GM10847 (cell line): Measurements from ENCODE around the gene ETV7.

Experiments used
- POLR2A ChIP-seq: IDR thresholded peaks from 2 replicates; pipeline ENCODE4 v1.6.1; 2011; ENCODE audit not compliant: insufficient read length; ENCODE audit errors: extremely low read depth

ETV7 gene

DNA sequence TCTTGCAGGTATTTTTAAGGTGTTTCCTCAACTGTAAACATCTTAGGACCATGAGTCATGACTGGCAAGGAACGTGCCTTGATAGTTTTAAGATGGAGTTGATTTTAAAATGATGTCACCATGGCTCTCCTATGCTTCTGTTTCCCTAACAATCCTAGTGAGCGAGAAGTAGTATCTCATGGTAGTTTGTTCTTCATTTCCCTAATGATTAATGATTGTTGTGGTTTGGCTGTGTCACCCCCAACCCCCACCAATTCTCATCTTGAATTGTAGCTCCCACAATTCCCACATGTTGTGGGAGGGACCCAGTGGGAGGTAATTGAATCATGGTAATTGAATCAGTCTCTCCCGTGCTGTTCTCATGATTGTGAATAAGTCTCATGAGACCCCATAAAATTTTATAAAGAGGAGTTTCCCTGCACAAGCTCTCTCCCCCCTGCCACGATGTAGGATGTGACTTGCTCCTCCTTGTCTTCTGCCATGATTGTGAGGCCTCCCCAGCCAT, 34.0 kb downstream of the ETV7 start:
- TF ChIP-seq POLR2A: no peak

DNA sequence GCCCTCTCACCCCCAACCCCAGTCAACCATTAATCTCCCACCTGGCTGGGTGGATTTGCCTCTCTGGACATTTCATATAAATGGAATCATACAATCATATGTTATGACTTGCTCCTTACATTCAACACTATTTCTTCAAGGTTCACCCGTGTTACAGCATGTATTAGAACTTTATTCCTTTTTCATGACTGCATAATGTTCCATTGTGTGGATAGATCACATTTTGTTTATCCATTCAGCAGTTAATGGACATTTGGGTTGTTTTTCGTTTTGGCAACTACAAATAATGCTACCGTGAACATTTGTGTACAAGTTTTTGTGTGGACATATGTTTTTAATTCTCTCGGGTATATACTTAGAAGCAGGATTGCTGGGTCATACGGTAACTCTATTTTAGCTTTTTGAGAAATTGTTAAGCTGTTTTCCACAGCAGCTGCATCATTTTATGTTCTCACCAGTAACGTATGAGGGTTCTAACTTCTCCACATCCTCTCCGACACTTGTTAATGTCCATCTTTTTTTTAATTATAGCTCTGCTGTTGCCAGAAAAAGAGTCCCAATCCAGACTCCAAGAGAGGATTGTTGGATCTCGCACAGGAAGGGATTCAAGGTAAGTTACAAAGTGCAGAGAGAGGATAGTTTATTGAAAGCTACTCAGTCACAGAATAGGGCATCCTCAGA, 34.9 kb downstream of the ETV7 start:
- no peak for TF ChIP-seq POLR2A

DNA sequence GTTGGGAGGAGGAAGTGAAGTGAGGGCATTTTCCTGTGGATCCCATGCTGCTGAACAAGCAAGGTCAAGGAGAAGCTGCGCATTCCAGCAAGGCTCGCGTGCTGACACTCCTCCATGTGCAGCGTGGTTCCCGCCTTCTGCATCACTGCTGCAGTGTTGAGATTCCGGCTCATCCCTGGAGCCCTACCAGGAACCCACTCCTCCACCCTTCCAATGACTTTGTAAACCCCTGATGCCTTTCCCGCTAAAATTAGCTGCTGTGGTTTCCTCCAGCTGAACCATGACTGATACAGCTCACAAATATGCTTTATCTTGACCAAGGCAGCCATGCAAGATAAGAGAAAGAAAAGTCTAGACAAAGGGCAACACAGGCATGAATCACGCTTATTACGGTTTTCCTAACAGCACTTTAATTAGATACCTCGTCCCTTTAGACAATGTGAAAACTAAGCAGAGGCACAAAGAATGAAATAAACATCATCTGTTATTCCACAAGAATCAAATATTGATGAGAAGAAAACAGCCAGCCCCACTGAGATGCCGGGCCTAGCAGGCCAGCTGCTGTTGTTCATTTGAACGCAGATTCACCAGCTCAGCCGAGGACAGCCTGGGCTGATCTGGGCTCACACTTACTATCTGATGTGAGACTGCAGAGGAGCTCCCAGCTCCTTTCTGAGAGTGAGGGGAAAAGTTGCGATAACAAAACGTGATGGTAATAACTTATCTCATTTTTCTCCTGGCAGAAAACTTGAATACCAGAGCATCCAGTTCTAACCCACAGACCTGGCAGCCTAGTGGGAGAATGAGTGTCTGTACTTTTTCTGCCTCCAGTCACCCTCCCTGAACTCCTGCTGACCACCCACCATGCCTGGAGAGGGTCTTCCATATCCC, 36.5 kb downstream of the ETV7 start:
- no peak for TF ChIP-seq POLR2A

DNA sequence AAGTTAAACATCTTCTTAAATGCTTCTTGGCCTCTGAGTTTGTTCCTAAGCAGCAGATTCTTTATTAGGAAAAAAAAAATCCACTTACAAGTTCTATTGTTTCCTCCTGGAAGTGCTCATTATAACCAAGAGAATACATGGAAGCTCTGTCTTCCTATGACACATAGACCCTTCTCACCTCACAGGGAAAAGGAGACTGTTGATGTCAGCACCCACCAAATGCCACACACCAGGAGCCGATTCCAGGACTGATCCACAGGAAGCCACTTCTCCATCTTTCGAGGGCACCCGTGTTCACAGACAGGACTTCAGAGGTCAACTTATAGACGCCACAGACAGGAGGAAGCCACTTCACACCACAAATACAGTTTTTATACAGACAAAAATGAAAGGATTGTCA, 37.4 kb downstream of the ETV7 start:
- TF ChIP-seq POLR2A: no peak

- no peak for TF ChIP-seq POLR2A
Observed at GRCh38 chr6:36349240-36349639, 38.2 kb downstream of the ETV7 start.

DNA sequence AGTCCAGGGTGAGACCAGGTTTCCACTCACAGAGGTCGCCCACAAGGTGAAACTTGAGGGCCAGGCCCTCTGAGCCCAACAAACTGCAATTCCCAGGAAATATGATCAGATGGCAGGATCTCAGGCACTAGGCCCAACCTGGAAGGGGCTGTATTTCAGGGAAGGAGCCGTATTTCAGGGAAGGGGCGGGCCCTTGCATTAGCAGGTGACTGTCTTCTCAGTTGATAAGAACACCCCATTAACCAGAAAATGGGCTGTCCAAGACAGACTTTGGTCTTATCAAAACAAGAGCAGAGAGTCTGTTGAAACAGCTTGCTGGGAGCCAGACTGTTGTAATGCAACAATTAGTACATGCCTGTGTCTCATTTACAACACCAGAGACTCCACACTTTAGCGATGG, 39.8 kb downstream of the ETV7 start:
- TF ChIP-seq POLR2A: no peak

DNA sequence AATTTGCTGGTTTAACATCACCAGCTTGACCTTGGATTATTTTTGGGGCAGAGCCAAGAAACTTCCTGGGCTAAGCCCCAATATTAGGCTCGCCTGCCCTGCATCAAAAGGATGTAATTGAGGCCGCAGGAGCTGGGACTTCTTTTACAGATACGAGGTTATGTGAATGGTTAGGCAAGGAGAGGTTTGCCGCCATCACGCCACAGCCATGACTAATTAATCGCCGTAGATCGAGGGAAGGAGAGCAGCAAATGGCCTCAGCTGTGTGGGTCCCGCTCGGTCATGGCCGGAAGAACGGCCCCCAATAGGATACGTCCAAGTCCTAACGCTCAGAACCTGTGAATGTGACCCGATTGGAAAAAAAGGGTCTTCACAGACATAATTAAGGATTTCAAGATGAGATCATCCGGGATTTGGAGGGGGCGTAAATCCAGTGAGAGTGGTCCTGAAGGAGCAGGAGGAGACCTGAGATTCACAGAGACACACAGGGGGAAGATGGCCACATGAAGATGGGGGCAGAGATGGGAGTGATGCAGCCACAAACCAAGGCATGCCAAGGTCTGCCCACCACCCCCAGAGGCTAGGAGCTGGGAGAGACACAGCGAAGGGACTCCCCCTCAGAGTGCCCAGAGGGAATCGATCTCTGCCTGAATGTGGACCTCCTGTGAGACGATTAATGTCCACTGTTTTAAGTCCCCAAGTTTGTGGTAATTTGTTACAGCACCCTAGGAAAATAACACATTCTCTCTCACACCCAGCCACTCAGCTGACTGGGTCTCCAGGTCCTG, 40.8 kb downstream of the ETV7 start:
- TF ChIP-seq POLR2A: no peak

DNA sequence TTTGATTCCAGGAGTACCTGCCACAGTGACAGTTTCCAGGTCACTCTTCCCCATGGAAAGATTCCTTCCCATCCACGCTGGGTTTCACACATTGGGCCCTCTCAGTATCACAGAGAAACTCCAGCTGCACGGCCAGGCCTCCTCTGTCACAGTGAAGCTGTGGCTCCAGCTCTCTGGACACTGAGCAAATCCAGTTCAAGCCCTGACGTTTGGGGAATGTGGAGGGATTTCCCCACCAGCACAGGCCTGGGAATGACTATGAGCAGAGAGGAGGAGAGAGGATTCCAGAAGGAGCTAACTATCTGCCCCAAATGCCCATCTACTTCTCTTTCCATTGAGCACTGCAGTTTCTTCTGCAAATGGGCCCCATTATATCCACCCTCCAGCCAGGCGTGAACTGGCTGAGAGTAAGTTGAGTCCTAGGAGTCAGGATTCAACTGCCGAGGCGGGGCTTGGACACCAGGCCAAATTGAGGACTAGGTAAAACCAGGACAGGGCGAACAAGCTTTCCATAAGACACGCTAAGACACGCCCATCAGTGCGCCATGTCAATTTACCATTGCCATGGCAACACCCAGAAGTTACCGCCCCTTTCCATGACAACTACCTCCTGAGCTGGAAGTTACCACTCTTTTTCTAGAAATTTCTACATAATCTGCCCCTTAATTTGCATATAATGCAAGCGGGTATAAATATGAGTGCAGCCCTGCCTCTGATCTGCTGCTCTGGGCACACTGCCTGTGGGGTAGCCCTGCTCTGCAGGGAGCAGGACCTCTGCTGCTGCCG, 41.6 kb downstream of the ETV7 start:
- TF ChIP-seq POLR2A: no peak

- no peak for TF ChIP-seq POLR2A
Observed at GRCh38 chr6:36343109-36343680, 44.3 kb downstream of the ETV7 start.

- no peak for TF ChIP-seq POLR2A
Observed at GRCh38 chr6:36340618-36341454, 46.6 kb downstream of the ETV7 start.

GRCh38 chr6:36340306-36340617, 47.2 kb downstream of the ETV7 start:
- no peak for TF ChIP-seq POLR2A

GRCh38 chr6:36339146-36339545, 48.3 kb downstream of the ETV7 start:
- no peak for TF ChIP-seq POLR2A

DNA sequence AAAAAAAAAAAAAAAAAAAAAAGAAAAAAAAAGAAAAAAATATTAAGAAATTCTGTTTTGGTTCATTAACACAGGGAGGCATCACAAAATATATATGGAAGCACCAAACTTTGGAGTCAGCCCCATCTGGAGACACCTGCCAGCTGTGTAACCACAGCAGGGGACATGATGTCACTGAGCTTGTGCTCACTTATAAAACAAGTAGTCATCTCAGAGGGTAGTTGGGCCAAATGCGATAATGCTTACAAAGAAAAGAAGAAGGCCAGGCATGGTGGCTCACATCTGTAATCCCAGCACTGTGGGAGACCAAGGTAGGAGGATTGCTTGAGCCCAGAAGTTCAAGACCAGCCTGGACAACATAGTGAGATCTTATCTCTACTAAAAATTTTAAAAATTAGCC, 49.7 kb downstream of the ETV7 start:
- TF ChIP-seq POLR2A: no peak

- no peak for TF ChIP-seq POLR2A
Observed at GRCh38 chr6:36336779-36337241, 50.7 kb downstream of the ETV7 start, which contains the start of gene BNIP5. Gene BNIP5 (minus strand): TSS chr6:36336888. CDS start chr6:36330690, 6,198 bp downstream.
